Measurements from ENCODE around the gene HSF5. TPM values are rescaled to one million over a fixed set of nuclear protein-coding genes. Genes with fewer than 3 reads are reported as not detected.

Gene HSF5
- total and polyA plus RNA-seq, 2 of the 13 experiments (the other 11 are each of a cell fraction or from before 2014, with no cell fraction given): not detected

DNA sequence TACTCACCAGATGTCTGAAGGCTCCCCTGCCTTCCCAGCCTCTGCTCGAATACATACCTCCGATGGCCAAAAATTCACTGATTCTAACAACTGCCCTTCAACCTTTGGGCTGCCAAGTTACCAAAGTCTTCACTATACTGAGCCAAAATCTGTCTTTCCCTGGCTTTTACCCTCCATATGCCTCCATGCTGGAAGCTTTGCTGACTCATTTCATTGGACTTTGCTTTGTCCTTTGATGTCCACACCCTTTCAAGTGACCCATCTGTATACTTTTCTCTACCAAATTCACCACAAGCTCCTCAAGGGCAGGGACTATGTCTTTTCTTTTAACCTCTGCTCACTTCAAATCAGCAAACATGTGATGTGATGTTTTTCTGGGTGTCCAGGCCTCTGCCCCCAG lies 47.2 kb upstream of the HSF5 start (continued):
- TF ChIP-seq, protein P1, sequence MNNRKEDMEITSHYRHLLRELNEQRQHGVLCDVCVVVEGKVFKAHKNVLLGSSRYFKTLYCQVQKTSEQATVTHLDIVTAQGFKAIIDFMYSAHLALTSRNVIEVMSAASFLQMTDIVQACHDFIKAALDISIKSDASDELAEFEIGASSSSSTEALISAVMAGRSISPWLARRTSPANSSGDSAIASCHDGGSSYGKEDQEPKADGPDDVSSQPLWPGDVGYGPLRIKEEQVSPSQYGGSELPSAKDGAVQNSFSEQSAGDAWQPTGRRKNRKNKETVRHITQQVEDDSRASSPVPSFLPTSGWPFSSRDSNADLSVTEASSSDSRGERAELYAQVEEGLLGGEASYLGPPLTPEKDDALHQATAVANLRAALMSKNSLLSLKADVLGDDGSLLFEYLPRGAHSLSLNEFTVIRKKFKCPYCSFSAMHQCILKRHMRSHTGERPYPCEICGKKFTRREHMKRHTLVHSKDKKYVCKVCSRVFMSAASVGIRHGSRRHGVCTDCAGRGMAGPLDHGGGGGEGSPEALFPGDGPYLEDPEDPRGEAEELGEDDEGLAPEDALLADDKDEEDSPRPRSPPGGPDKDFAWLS (CRISPR knock-in tag; IDR thresholded peaks at IDR 0.05; ENCODE audit: borderline replicate concordance): no peak
- TF ChIP-seq, protein P2, sequence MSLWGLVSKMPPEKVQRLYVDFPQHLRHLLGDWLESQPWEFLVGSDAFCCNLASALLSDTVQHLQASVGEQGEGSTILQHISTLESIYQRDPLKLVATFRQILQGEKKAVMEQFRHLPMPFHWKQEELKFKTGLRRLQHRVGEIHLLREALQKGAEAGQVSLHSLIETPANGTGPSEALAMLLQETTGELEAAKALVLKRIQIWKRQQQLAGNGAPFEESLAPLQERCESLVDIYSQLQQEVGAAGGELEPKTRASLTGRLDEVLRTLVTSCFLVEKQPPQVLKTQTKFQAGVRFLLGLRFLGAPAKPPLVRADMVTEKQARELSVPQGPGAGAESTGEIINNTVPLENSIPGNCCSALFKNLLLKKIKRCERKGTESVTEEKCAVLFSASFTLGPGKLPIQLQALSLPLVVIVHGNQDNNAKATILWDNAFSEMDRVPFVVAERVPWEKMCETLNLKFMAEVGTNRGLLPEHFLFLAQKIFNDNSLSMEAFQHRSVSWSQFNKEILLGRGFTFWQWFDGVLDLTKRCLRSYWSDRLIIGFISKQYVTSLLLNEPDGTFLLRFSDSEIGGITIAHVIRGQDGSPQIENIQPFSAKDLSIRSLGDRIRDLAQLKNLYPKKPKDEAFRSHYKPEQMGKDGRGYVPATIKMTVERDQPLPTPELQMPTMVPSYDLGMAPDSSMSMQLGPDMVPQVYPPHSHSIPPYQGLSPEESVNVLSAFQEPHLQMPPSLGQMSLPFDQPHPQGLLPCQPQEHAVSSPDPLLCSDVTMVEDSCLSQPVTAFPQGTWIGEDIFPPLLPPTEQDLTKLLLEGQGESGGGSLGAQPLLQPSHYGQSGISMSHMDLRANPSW (CRISPR knock-in tag; IDR thresholded peaks at IDR 0.05; ENCODE audit: borderline replicate concordance): no peak
- no peak for TF ChIP-seq SOX13 (IDR thresholded peaks at IDR 0.05)
- TF ChIP-seq SOX13 (CRISPR knock-in tag; conservative IDR thresholded peaks at IDR 0.05 in 1 of 2, IDR thresholded peaks at IDR 0.05 in 1 of 2): peak in 1 of 2 experiments; percentile 68; a peak in 2 of 4 replicates
- TF ChIP-seq, protein P3, sequence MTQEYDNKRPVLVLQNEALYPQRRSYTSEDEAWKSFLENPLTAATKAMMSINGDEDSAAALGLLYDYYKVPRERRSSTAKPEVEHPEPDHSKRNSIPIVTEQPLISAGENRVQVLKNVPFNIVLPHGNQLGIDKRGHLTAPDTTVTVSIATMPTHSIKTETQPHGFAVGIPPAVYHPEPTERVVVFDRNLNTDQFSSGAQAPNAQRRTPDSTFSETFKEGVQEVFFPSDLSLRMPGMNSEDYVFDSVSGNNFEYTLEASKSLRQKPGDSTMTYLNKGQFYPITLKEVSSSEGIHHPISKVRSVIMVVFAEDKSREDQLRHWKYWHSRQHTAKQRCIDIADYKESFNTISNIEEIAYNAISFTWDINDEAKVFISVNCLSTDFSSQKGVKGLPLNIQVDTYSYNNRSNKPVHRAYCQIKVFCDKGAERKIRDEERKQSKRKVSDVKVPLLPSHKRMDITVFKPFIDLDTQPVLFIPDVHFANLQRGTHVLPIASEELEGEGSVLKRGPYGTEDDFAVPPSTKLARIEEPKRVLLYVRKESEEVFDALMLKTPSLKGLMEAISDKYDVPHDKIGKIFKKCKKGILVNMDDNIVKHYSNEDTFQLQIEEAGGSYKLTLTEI (CRISPR knock-in tag; conservative IDR thresholded peaks at IDR 0.05): no peak
- TF ChIP-seq KLF12 (CRISPR knock-in tag; IDR thresholded peaks at IDR 0.05; ENCODE audit: borderline replicate concordance): no peak
- TF ChIP-seq KAT7 (CRISPR knock-in tag; IDR thresholded peaks at IDR 0.05; ENCODE audit: borderline replicate concordance): no peak
- TF ChIP-seq, protein P4, sequence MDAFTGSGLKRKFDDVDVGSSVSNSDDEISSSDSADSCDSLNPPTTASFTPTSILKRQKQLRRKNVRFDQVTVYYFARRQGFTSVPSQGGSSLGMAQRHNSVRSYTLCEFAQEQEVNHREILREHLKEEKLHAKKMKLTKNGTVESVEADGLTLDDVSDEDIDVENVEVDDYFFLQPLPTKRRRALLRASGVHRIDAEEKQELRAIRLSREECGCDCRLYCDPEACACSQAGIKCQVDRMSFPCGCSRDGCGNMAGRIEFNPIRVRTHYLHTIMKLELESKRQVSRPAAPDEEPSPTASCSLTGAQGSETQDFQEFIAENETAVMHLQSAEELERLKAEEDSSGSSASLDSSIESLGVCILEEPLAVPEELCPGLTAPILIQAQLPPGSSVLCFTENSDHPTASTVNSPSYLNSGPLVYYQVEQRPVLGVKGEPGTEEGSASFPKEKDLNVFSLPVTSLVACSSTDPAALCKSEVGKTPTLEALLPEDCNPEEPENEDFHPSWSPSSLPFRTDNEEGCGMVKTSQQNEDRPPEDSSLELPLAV (CRISPR knock-in tag; conservative IDR thresholded peaks at IDR 0.05; ENCODE audit: low read depth): no peak
- TF ChIP-seq ZNF260 (CRISPR knock-in tag; IDR thresholded peaks at IDR 0.05; ENCODE audit: borderline replicate concordance, low read depth): no peak
- TF ChIP-seq SRSF4 (IDR thresholded peaks at IDR 0.05; ENCODE audit: low read depth, low read length, poor library complexity, severe bottlenecking): no peak
- no peak for TF ChIP-seq ZNF296 (CRISPR knock-in tag; conservative IDR thresholded peaks at IDR 0.05)
- TF ChIP-seq ZSCAN9 (CRISPR knock-in tag; IDR thresholded peaks at IDR 0.05; ENCODE audit: borderline replicate concordance): no peak
- peak; percentile 91; the same call in 1 of the 2 replicates for TF ChIP-seq LCORL (IDR thresholded peaks at IDR 0.05)
- peak; percentile 71; the same call in 1 of the 2 replicates for TF ChIP-seq LCORL (CRISPR knock-in tag; IDR thresholded peaks at IDR 0.05)
- TF ChIP-seq NCOR1 (IDR thresholded peaks at IDR 0.05; ENCODE audit: borderline replicate concordance, low read length): peak; percentile 44; the same call in 1 of the 2 replicates
- TF ChIP-seq FOXA3 (CRISPR knock-in tag; IDR thresholded peaks at IDR 0.05): peak; percentile 53; the same call in 1 of the 2 replicates
- TF ChIP-seq, protein P5, sequence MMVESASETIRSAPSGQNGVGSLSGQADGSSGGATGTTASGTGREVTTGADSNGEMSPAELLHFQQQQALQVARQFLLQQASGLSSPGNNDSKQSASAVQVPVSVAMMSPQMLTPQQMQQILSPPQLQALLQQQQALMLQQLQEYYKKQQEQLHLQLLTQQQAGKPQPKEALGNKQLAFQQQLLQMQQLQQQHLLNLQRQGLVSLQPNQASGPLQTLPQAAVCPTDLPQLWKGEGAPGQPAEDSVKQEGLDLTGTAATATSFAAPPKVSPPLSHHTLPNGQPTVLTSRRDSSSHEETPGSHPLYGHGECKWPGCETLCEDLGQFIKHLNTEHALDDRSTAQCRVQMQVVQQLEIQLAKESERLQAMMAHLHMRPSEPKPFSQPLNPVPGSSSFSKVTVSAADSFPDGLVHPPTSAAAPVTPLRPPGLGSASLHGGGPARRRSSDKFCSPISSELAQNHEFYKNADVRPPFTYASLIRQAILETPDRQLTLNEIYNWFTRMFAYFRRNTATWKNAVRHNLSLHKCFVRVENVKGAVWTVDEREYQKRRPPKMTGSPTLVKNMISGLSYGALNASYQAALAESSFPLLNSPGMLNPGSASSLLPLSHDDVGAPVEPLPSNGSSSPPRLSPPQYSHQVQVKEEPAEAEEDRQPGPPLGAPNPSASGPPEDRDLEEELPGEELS (CRISPR knock-in tag; IDR thresholded peaks at IDR 0.05): peak; percentile 22; the same call in 1 of the 2 replicates
- TF ChIP-seq RBAK (CRISPR knock-in tag; IDR thresholded peaks at IDR 0.05): no peak
- TF ChIP-seq TBX3 (IDR thresholded peaks at IDR 0.05; ENCODE audit: borderline replicate concordance): peak; percentile 52; the same call in 1 of the 2 replicates
- TF ChIP-seq RFX3 (CRISPR knock-in tag; IDR thresholded peaks at IDR 0.05): no peak
- TF ChIP-seq ARNT (IDR thresholded peaks at IDR 0.05): no peak

Data from HepG2 (cell line).